ENCODE data around the gene RNF126. TPM values are rescaled to one million over a fixed set of nuclear protein-coding genes. Genes with fewer than 3 reads are reported as not detected.

The RNF126 gene
- total and polyA plus RNA-seq, 2 experiments from 2014 or later, result 95.7 to 112 TPM

DNA sequence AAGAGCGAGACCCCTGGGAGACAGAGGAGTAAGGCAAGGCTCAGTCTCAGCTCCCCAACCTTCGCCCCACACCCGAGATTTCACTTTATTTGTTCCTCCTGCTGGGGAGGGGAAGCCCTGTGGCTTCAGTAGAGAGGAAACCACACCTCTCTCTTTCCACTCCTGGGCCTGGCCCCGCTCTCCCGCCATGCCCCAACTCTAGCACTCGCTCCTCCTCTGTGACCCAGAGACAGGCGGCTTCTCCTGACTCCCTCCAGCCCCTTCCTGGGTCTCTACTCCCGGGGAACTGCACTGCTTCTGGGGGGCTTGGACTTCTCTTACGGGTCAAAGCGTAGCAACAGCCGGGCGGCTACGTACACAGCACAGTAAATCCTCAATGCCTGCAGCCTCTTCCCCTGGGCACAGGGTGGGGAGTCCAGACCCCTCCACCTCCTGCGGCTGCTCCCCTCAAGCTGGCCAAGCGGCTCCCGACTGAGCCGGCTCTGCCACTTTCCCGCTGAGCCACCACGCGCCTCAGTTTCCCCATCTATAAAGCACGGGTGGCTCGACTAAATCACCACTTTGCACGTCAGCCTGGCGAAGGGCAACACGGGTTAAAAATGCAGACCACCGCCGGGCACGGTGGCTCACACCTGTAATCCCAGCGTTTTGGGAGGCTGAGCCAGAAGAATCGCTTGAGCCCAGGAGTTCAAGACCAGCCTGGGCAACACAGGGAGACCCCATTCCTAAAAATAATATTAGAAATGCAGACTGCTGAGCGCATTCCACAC lies 1.4 kb downstream of the RNF126 start (continued):
- TF ChIP-seq, protein P1, sequence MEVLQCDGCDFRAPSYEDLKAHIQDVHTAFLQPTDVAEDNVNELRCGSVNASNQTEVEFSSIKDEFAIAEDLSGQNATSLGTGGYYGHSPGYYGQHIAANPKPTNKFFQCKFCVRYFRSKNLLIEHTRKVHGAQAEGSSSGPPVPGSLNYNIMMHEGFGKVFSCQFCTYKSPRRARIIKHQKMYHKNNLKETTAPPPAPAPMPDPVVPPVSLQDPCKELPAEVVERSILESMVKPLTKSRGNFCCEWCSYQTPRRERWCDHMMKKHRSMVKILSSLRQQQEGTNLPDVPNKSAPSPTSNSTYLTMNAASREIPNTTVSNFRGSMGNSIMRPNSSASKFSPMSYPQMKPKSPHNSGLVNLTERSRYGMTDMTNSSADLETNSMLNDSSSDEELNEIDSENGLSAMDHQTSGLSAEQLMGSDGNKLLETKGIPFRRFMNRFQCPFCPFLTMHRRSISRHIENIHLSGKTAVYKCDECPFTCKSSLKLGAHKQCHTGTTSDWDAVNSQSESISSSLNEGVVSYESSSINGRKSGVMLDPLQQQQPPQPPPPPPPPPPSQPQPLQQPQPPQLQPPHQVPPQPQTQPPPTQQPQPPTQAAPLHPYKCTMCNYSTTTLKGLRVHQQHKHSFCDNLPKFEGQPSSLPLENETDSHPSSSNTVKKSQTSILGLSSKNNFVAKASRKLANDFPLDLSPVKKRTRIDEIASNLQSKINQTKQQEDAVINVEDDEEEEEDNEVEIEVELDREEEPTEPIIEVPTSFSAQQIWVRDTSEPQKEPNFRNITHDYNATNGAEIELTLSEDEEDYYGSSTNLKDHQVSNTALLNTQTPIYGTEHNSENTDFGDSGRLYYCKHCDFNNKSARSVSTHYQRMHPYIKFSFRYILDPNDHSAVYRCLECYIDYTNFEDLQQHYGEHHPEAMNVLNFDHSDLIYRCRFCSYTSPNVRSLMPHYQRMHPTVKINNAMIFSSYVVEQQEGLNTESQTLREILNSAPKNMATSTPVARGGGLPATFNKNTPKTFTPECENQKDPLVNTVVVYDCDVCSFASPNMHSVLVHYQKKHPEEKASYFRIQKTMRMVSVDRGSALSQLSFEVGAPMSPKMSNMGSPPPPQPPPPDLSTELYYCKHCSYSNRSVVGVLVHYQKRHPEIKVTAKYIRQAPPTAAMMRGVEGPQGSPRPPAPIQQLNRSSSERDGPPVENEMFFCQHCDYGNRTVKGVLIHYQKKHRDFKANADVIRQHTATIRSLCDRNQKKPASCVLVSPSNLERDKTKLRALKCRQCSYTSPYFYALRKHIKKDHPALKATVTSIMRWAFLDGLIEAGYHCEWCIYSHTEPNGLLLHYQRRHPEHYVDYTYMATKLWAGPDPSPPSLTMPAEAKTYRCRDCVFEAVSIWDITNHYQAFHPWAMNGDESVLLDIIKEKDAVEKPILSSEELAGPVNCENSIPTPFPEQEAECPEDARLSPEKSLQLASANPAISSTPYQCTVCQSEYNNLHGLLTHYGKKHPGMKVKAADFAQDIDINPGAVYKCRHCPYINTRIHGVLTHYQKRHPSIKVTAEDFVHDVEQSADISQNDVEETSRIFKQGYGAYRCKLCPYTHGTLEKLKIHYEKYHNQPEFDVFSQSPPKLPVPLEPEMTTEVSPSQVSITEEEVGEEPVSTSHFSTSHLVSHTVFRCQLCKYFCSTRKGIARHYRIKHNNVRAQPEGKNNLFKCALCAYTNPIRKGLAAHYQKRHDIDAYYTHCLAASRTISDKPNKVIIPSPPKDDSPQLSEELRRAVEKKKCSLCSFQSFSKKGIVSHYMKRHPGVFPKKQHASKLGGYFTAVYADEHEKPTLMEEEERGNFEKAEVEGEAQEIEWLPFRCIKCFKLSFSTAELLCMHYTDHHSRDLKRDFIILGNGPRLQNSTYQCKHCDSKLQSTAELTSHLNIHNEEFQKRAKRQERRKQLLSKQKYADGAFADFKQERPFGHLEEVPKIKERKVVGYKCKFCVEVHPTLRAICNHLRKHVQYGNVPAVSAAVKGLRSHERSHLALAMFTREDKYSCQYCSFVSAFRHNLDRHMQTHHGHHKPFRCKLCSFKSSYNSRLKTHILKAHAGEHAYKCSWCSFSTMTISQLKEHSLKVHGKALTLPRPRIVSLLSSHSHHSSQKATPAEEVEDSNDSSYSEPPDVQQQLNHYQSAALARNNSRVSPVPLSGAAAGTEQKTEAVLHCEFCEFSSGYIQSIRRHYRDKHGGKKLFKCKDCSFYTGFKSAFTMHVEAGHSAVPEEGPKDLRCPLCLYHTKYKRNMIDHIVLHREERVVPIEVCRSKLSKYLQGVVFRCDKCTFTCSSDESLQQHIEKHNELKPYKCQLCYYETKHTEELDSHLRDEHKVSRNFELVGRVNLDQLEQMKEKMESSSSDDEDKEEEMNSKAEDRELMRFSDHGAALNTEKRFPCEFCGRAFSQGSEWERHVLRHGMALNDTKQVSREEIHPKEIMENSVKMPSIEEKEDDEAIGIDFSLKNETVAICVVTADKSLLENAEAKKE (CRISPR knock-in tag; IDR thresholded peaks at IDR 0.05), result no peak
- no peak for TF ChIP-seq CREB1 (CRISPR knock-in tag; IDR thresholded peaks at IDR 0.05; ENCODE audit: low read depth)
- TF ChIP-seq EZH2 (IDR thresholded peaks at IDR 0.05; ENCODE audit: low read depth, unreplicated experiment), result no peak
- no peak for TF ChIP-seq NANOG (IDR thresholded peaks at IDR 0.05; ENCODE audit: borderline replicate concordance)
- TF ChIP-seq STAT1 (IDR thresholded peaks at IDR 0.05; ENCODE audit: unreplicated experiment), result no peak

DNA sequence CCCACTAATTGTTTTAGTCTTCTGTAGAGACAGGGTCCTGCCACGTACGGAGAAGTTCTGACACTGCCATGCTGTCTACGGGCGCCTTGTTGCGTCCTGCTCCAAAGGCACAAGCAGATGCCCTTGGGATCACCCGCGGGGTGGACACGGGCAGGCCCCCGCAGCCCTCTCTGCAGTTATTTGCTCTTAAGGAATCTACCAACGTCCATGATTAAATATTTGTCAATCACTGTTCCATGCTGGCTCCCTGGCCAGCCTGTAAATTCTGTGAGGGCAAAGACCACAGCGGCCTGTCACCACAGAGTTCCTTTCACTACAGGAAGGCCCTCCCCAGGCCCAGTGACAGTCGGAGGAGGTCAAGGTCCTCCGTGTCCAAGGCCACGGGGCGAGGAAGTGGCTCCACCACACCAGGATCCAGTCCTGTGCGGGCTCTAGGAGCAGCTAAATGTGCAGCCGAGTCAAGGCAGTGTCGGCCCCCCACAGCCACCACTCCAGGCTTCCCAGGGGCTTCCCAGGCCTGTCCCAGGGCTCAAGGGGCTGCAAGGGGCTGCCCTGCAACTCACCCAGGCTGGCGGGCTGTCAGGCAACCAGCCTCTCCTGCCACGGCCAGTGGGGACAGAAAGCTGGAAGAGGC lies 2.1 kb downstream of the RNF126 start:
- Histone ChIP-seq H4K20me1 (replicated peaks; ENCODE audit: insufficient read depth) (peaks cover 37% of the 10 kb centered on the region), H3K4me3 (peak overlapping the region; percentile 82; the same call in 1 of the 2 replicates), H3F3A (replicated peaks; ENCODE audit: low read depth) (peaks cover 8% of the 10 kb centered on the region; the same call in 1 of the 2 replicates), H3K4me1 (ENCODE audit: insufficient read depth) (peaks cover 6% of the 10 kb centered on the region), H3K27ac (ENCODE audit: low read depth) (no peak overlapping the region), H3K27me3 (ENCODE audit: insufficient read depth) (no peaks in the 10 kb centered on the region), H3K4me2 (peak overlapping the region; percentile 90; the same call in 1 of the 2 replicates), H3K36me3 (ENCODE audit: insufficient read depth) (no peaks in the 10 kb centered on the region), H3K9me2 (ENCODE audit: insufficient read depth) (no peaks in the 10 kb centered on the region), H2AFZ (no peak overlapping the region), H3K79me2 (replicated peaks; ENCODE audit: insufficient read depth) (peaks cover 70% of the 10 kb centered on the region)
- no peaks in the 10 kb centered on the region; the same call in 1 of the 3 replicates for H3K36me3 Mint-ChIP-seq (ENCODE audit: low read depth)
- peaks cover 7% of the 10 kb centered on the region; the same call in 2 of the 3 replicates for H3K9me3 Mint-ChIP-seq
- peaks cover 14% of the 10 kb centered on the region for H3K27me3 Mint-ChIP-seq (ENCODE audit: insufficient read depth, low read depth, poor library complexity)
- peak overlapping the region; percentile 82 for H3K4me3 Mint-ChIP-seq
- ATAC-seq (no peak), DNase-seq (ENCODE audit: low spot score) (no peak)
- peaks cover 13% of the 10 kb centered on the region for H3K4me1 Mint-ChIP-seq
- H3K27ac Mint-ChIP-seq, result peak overlapping the region; percentile 62
- TF ChIP-seq EZH2 (IDR thresholded peaks at IDR 0.05; ENCODE audit: low read depth, unreplicated experiment), result no peak
- TF ChIP-seq, protein P2, sequence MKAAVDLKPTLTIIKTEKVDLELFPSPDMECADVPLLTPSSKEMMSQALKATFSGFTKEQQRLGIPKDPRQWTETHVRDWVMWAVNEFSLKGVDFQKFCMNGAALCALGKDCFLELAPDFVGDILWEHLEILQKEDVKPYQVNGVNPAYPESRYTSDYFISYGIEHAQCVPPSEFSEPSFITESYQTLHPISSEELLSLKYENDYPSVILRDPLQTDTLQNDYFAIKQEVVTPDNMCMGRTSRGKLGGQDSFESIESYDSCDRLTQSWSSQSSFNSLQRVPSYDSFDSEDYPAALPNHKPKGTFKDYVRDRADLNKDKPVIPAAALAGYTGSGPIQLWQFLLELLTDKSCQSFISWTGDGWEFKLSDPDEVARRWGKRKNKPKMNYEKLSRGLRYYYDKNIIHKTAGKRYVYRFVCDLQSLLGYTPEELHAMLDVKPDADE (IDR thresholded peaks at IDR 0.05), result no peak
- TF ChIP-seq, protein P1 (CRISPR knock-in tag; IDR thresholded peaks at IDR 0.05), result no peak
